Mesothelial cell of epicardium (in vitro differentiated cells): ENCODE measurements around the gene INO80E. TPM values are rescaled to one million over a fixed set of nuclear protein-coding genes. Genes with fewer than 3 reads are reported as not detected.

Experiments
- DNase-seq, 2 experiments: peaks; one replicate each; pipeline ENCODE4 v3.0.0; 2021; ENCODE audit warnings: low spot score in 2 of 2; ENCODE audit not compliant: unreplicated experiment in 2 of 2
- H3K27ac Mint-ChIP-seq: 2 replicates; pipeline ENCODE4 v1.8.0; 2021; ENCODE audit warnings: mixed read lengths
- H3K27me3 Mint-ChIP-seq: 2 replicates; pipeline ENCODE4 v1.8.0; 2021; ENCODE audit warnings: low read depth, mixed read lengths
- H3K36me3 Mint-ChIP-seq: 2 replicates; pipeline ENCODE4 v1.8.0; 2021; ENCODE audit warnings: mixed read lengths
- H3K4me1 Mint-ChIP-seq: 2 replicates; pipeline ENCODE4 v1.8.0; 2021; ENCODE audit warnings: mixed read lengths
- H3K4me3 Mint-ChIP-seq: 2 replicates; pipeline ENCODE4 v1.8.0; 2021; ENCODE audit warnings: mild to moderate bottlenecking, moderate library complexity, mixed read lengths
- H3K9me3 Mint-ChIP-seq: 2 replicates; pipeline ENCODE4 v1.8.0; 2021; ENCODE audit warnings: mixed read lengths
- CTCF ChIP-seq: fragments of 200-600 bp; sonication (generic); IDR thresholded peaks from one replicate; pipeline ENCODE4 v1.5.0; 2021; ENCODE audit warnings: antibody characterized with exemption; ENCODE audit not compliant: unreplicated experiment
- total RNA-seq: library from RNA; stranded (reverse); gene quantifications from 3 replicates; pipeline ENCODE4 v1.2.1, GENCODE V29; 2021

Gene INO80E
- total RNA-seq, 1 donor from 2014 or later = 62.9 TPM

- TF ChIP-seq CTCF = no peak
- H3K9me3 Mint-ChIP-seq = no peaks in the 10 kb centered on the region
- no peak for DNase-seq
- no peak overlapping the region for H3K27ac Mint-ChIP-seq
- peaks cover 23% of the 10 kb centered on the region for H3K27me3 Mint-ChIP-seq
- H3K4me3 Mint-ChIP-seq = no peak overlapping the region
- H3K36me3 Mint-ChIP-seq = peaks cover 7% of the 10 kb centered on the region
- H3K4me1 Mint-ChIP-seq = peaks cover 2% of the 10 kb centered on the region
Observed at GRCh38 chr16:30004811-30005242, 8.8 kb downstream of the INO80E start.

GRCh38 chr16:30005341-30006094 lies 9.5 kb downstream of the INO80E start:
- H3K4me3 Mint-ChIP-seq = no peak overlapping the region
- peaks cover 7% of the 10 kb centered on the region for H3K36me3 Mint-ChIP-seq
- H3K4me1 Mint-ChIP-seq = peaks cover 5% of the 10 kb centered on the region
- no peak for DNase-seq
- TF ChIP-seq CTCF = peak; percentile 69
- H3K27ac Mint-ChIP-seq = no peak overlapping the region
- H3K27me3 Mint-ChIP-seq = peaks cover 29% of the 10 kb centered on the region
- H3K9me3 Mint-ChIP-seq = no peaks in the 10 kb centered on the region

GRCh38 chr16:30006095-30006473 lies 10.0 kb downstream of the INO80E start:
- Mint-ChIP-seq H3K4me1 (peaks cover 6% of the 10 kb centered on the region), H3K27ac (no peak overlapping the region), H3K4me3 (no peak overlapping the region), H3K27me3 (peaks cover 30% of the 10 kb centered on the region), H3K9me3 (no peaks in the 10 kb centered on the region), H3K36me3 (peaks cover 7% of the 10 kb centered on the region)
- no peak for DNase-seq
- TF ChIP-seq CTCF = no peak

GRCh38 chr16:30006659-30007377 lies 10.8 kb downstream of the INO80E start:
- Mint-ChIP-seq H3K9me3 (no peaks in the 10 kb centered on the region), H3K27ac (no peak overlapping the region), H3K36me3 (peaks cover 6% of the 10 kb centered on the region)

GRCh38 chr16:30007378-30007895 lies 11.4 kb downstream of the INO80E start:
- Mint-ChIP-seq H3K4me3 (no peak overlapping the region), H3K9me3 (no peaks in the 10 kb centered on the region), H3K4me1 (peaks cover 10% of the 10 kb centered on the region), H3K27ac (no peak overlapping the region), H3K27me3 (peaks cover 42% of the 10 kb centered on the region), H3K36me3 (no peaks in the 10 kb centered on the region)
- no peak for TF ChIP-seq CTCF
- no peak for DNase-seq

More at GRCh38 chr16:30006659-30007377, 10.8 kb downstream of the INO80E start:
- Mint-ChIP-seq H3K27me3 (peaks cover 36% of the 10 kb centered on the region), H3K4me3 (no peak overlapping the region), H3K4me1 (peaks cover 6% of the 10 kb centered on the region)
- no peak for TF ChIP-seq CTCF
- DNase-seq = no peak
